Keratinocyte (primary cell): Measurements from ENCODE around the gene MARCHF3. TPM values are rescaled to one million over a fixed set of nuclear protein-coding genes. Genes with fewer than 3 reads are reported as not detected.

Experiments used
- DNase-seq: peaks from one replicate; pipeline ENCODE4 v3.0.0-alpha.2; 2011; ENCODE audit warnings: low read depth, missing footprints, low spot score
- FAIRE-seq: peaks from 2 replicates; lab custom pipeline; 2011; peaks lifted over from hg19 to GRCh38; lab: Jason Lieb, UNC
- H2AFZ ChIP-seq: 2 replicates; pipeline ENCODE4 v1.6.0; 2012; ENCODE audit warnings: low read length, control low read depth, inconsistent platforms; ENCODE audit not compliant: control insufficient read depth
- H3K27ac ChIP-seq: 2 replicates; pipeline ENCODE4 v1.5.1; 2011; ENCODE audit warnings: low read length; ENCODE audit not compliant: control insufficient read depth, insufficient read depth
- H3K27me3 ChIP-seq: 3 replicates; pipeline ENCODE4 v1.6.0; 2011; ENCODE audit warnings: low read length; ENCODE audit not compliant: control insufficient read depth, insufficient read depth; ENCODE audit errors: extremely low read depth
- H3K36me3 ChIP-seq, 2 experiments: 2 replicates in 1 of 2; 3 replicates in 1 of 2; pipeline ENCODE4 v1.5.1; 2011; ENCODE audit warnings: low read length in 2 of 2, mild to moderate bottlenecking in 1 of 2; ENCODE audit not compliant: control insufficient read depth in 2 of 2, insufficient read depth in 2 of 2; ENCODE audit errors: extremely low read depth in 1 of 2
- H3K4me1 ChIP-seq: 3 replicates; pipeline ENCODE4 v1.5.1; 2011; ENCODE audit warnings: low read length; ENCODE audit not compliant: control insufficient read depth, insufficient read depth; ENCODE audit errors: extremely low read depth
- H3K4me2 ChIP-seq: 3 replicates; pipeline ENCODE4 v1.6.0; 2011; ENCODE audit warnings: low read depth, low read length; ENCODE audit not compliant: control insufficient read depth, insufficient read depth; ENCODE audit errors: extremely low read depth
- H3K4me3 ChIP-seq, 3 experiments: fragments of 200-600 bp in 1 of 3; sonication (generic) in 1 of 3; 2 replicates in 2 of 3; 3 replicates in 1 of 3; pipeline ENCODE4 v1.5.1; 2011 to 2016; ENCODE audit warnings: low read length in 3 of 3, mild to moderate bottlenecking in 3 of 3, control low read depth in 2 of 3, inconsistent platforms in 1 of 3, low read depth in 1 of 3, mixed read lengths in 1 of 3, mixed run types in 1 of 3, moderate library complexity in 1 of 3; ENCODE audit not compliant: control insufficient read depth in 2 of 3, insufficient read depth in 2 of 3; ENCODE audit errors: extremely low read depth in 1 of 3
- H3K79me2 ChIP-seq: 2 replicates; pipeline ENCODE4 v1.6.0; 2012; ENCODE audit warnings: low read length; ENCODE audit not compliant: control insufficient read depth, insufficient read depth
- H3K9ac ChIP-seq: 3 replicates; pipeline ENCODE4 v1.6.0; 2011; ENCODE audit warnings: low read length; ENCODE audit not compliant: control insufficient read depth, insufficient read depth; ENCODE audit errors: extremely low read depth
- H3K9me1 ChIP-seq: 3 replicates; pipeline ENCODE4 v1.6.0; 2011; ENCODE audit warnings: low read length; ENCODE audit not compliant: control insufficient read depth, insufficient read depth; ENCODE audit errors: extremely low read depth
- H3K9me3 ChIP-seq: 2 replicates; pipeline ENCODE4 v1.5.1; 2012; ENCODE audit warnings: low read depth, low read length; ENCODE audit not compliant: control insufficient read depth
- H4K20me1 ChIP-seq: 3 replicates; pipeline ENCODE4 v1.6.0; 2011; ENCODE audit warnings: low read length; ENCODE audit not compliant: control insufficient read depth, insufficient read depth; ENCODE audit errors: extremely low read depth
- CTCF ChIP-seq, 3 experiments: IDR thresholded peaks in 1 of 3; conservative IDR thresholded peaks in 1 of 3; optimal IDR thresholded peaks in 1 of 3; 2 replicates in 2 of 3; 3 replicates in 1 of 3; pipeline versions ENCODE3 to v1.5.1; 2011; ENCODE audit warnings: low read length in 3 of 3, mild to moderate bottlenecking in 3 of 3, moderate library complexity in 2 of 3, control low read depth in 1 of 3, inconsistent platforms in 1 of 3; ENCODE audit not compliant: insufficient read depth in 2 of 3; ENCODE audit errors: extremely low read depth in 1 of 3
- EZH2 ChIP-seq: IDR thresholded peaks from one replicate; pipeline ENCODE4 v1.6.1; 2012; ENCODE audit warnings: inconsistent platforms, mild to moderate bottlenecking, low read length, moderate library complexity
- dilution Hi-C: fragments of 300-500 bp; cut with MboI; formaldehyde crosslinking; loops from one replicate; pipeline ENCODE4 v1.7.0; 2020; ENCODE audit warnings: low sequenced_read_pairs; ENCODE audit not compliant: extremely low pct_ligation_motif_present
- polyA plus RNA-seq, 5 experiments: library from polyadenylated mRNA; depleted of rRNA in 3 of 5; stranded (reverse) in 3 of 5; stranded (forward) in 1 of 5; unstranded in 1 of 5; fragments of >200 nt; gene quantifications; 1 replicate in 1 of 5; 2 replicates in 3 of 5; 3 replicates in 1 of 5; pipeline versions ENCODE4 v1.2.1 to v1.2.3, GENCODE V29; 2011 to 2012; ENCODE audit warnings: missing spikeins in 2 of 5, low read depth in 1 of 5, low replicate concordance in 1 of 5

MARCHF3 gene
- polyA plus RNA-seq, 1 donor (not counting 4 experiments of a cell fraction or from before 2014, with no cell fraction given), result 0.45 TPM

- Histone ChIP-seq H3K36me3 (no peaks in the 10 kb centered on the region), H3K27ac (no peak overlapping the region), H2AFZ (no peak overlapping the region), H4K20me1 (no peaks in the 10 kb centered on the region), H3K4me2 (no peak overlapping the region), H3K9ac (no peak overlapping the region), H3K4me1 (no peaks in the 10 kb centered on the region), H3K27me3 (no peaks in the 10 kb centered on the region), H3K9me1 (no peaks in the 10 kb centered on the region), H3K79me2 (no peaks in the 10 kb centered on the region), H3K9me3 (no peaks in the 10 kb centered on the region), H3K4me3 (no peak overlapping the region)
- no peak for TF ChIP-seq EZH2
- no peak for TF ChIP-seq CTCF (optimal IDR thresholded peaks at IDR 0.05 in 1 of 3, IDR thresholded peaks at IDR 0.05 in 1 of 3, conservative IDR thresholded peaks at IDR 0.05 in 1 of 3; ENCODE audit: extremely low read depth in 1 of 3, insufficient read depth in 2 of 3, low read length in 3 of 3)
- dilution Hi-C loops, result no loop called here
- no peak for FAIRE-seq
- DNase-seq, result no peak
These were observed 45.7 kb downstream of the MARCHF3 start for GRCh38 chr5:126984632-126985031.

GRCh38 chr5:126983874-126984266 is 46.5 kb downstream of the MARCHF3 start:
- Histone ChIP-seq H3K9me3 (no peaks in the 10 kb centered on the region), H4K20me1 (no peaks in the 10 kb centered on the region), H2AFZ (no peak overlapping the region), H3K9ac (no peak overlapping the region), H3K4me2 (no peak overlapping the region), H3K4me1 (no peaks in the 10 kb centered on the region), H3K4me3 (no peak overlapping the region), H3K36me3 (no peaks in the 10 kb centered on the region), H3K27me3 (no peaks in the 10 kb centered on the region), H3K79me2 (no peaks in the 10 kb centered on the region), H3K9me1 (no peaks in the 10 kb centered on the region), H3K27ac (no peak overlapping the region)
- FAIRE-seq (no peak), DNase-seq (no peak)
- TF ChIP-seq CTCF (optimal IDR thresholded peaks at IDR 0.05 in 1 of 3, IDR thresholded peaks at IDR 0.05 in 1 of 3, conservative IDR thresholded peaks at IDR 0.05 in 1 of 3; ENCODE audit: extremely low read depth in 1 of 3, insufficient read depth in 2 of 3, low read length in 3 of 3), result no peak
- no peak for TF ChIP-seq EZH2
- dilution Hi-C loops, result no loop called here
